ENCODE data around the gene P4HA3.

Gene P4HA3

DNA sequence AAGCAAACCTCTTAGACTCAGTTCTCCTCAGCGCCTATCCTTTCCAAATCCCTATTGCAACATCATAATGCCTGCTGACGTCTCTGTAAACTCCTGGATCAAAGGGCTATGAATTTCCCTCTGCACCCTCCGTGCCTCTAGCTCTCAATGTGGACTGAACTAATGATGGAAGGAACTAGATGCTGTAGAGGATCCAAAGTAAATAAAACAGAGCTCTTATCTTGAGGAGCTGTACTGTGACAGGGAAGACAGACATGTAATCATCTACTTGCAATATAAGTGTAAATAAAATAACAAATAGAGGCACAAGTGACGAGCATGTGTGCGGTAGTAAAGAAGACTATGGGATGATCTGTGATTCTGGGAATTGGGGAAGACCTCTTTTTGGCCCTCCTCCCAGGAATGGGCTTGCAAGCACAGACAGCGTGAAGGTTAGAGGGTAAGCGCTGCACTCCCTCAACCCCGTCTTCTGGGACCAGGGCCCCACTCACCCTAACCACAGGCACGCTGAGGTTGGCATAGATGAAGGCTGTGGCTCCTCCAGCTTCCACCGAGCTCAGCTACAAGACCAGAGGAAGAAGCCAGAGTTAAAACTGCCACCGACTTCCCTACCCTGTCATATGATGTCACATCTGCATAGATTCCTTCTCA, 42.2 kb downstream of the P4HA3 start:
- DNase-seq (ENCODE audit: low read depth, low spot score), result no peak
- no peak overlapping the region for H3K27ac ChIP-seq

DNA sequence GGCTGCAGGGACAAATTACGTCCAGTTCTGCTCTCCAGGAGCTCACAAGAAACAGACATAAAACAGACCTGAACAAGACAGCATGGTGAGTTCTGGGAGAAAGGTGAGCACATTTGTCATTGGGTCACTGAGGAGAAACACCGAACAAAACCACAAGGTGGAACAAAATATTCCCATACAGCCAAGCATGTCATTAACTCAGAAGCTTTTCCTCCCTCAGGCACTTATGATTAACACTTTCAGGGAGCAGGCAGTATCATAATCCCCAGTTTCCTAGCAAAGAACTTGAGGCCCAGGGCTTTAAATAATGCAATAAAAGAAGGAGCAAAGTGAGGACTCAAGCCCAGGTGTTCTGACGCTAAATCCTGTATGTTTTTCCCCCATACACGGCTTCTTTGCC, 43.0 kb downstream of the P4HA3 start:
- DNase-seq (ENCODE audit: low read depth, low spot score), result no peak
- H3K27ac ChIP-seq, result no peak overlapping the region

DNA sequence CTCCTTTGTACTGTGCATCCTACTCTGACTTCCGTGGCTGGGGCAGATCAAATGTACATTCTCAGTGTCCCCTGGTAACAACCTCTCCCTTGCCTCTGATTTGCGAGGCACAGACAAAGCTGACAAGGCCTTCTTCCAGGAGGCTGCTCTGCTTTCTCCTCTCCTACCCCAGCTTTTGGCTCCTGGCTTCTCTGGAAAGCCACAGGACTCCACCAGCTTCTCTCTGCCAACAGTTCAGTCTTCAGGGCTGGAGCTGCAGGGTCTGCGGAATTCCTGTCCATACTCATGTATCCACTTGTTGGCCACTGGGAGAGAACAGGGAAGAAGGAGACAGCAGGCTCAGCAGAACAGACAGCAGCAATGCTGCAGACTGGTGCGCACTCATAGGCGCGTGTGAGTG, 44.4 kb downstream of the P4HA3 start:
- no peak overlapping the region for H3K27ac ChIP-seq
- no peak for DNase-seq (ENCODE audit: low read depth, low spot score)

DNA sequence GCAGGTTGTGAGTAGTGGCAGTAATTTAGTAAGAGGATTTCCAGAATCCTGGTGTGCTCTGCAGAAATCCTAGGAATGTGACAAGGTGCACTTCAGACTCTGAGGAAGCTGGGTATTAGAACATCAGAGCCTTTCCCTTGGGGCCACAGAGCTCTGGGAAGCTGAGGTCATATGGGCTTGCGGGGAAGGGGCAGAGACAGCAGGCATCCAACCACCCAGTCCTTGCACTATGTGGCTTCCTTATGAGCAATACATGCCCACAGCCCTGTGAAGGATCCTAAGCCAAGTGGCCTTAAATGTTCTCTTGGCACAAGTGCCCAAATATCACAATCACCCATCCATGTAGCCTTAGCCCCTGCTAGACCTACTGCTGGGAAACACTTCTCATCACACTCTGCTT, 46.2 kb downstream of the P4HA3 start:
- DNase-seq (ENCODE audit: low read depth, low spot score), result no peak
- no peak overlapping the region for H3K27ac ChIP-seq

DNA sequence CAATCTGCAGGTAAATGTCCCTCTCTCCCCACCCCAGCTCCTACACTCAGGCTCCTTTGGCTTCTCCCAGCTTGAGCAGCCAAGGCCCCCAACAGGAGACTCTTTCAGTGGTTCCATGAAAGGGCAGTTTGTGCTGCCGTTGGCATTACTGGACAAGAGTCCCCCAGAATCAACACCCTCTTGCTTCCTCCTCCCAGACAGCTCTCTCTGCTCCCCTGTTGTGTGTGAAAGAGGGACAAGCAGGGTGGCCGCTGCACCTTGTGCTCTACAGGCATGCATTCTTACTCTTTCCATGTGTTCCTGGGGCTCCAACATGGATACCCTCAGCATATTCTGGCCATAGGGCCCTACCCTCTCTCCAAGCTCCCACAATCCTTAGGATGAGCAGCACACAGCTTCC, 48.7 kb downstream of the P4HA3 start:
- H3K27ac ChIP-seq, result no peak overlapping the region
- no peak for DNase-seq (ENCODE audit: low read depth, low spot score)

DNA sequence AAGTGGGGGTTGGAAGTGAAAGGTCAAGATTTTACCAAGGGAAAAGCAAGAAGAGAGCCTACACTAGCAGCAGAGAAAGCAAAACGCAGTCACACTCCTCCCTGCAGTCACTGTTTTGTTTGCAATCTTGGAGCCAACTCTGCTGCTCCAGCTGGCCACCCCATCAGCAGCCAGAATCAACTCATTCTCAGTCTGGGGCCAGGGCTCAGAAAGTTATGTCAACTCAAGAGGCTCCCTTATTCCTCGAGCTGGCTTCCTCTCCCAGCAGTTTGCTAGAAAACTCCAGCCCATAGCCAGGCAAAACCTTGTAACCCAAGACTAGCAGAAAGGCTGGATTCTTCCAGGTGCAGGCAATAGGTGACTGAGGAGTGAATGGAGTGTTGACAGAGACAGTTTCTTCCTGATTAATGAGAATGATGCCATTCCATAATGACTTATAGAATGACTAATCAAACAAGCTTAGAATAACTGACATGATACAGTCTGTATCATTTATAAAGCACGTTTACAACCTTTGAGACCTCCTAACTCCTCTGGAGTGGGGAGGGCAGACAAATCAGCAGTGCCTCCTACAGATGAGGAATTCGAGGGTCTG, 53.4 kb downstream of the P4HA3 start:
- no peak overlapping the region for H3K27ac ChIP-seq
- no peak for DNase-seq (ENCODE audit: low read depth, low spot score)

DNA sequence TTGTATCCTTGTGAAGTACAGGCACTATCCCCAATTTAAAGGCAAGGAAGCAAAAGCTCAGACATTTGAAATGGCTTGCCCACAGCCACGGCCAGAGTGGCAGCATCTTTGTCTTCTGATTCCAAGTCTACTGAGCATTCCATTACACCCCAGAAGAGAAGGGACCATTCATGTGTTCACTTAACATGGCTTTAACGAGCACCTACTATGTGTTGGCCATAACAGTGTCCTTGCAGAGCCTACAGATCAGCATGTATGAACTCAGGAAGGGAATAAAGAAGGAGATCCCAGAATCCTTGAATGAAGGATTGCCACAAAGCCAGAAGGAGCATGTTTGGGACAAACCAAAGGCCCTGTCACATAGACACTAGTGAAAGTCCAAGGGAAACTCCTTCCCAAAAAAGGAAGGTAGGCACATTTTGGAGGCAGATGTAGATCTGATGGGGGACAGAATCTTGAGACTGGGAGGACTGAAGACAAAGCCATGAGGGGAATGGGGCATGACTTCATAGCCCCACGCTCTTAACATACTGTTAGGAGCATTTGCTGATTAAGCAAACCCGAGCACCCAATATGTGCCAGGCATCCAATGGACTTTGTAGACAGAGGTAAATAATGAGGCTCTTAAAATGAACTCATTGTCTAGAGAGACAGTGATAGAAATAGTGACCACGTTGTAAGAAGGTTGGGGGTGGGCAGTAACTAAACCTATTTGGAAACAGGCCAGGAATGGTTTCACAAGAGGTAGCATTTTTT, 54.9 kb downstream of the P4HA3 start:
- no peak for DNase-seq (ENCODE audit: low read depth, low spot score)
- no peak overlapping the region for H3K27ac ChIP-seq

DNA sequence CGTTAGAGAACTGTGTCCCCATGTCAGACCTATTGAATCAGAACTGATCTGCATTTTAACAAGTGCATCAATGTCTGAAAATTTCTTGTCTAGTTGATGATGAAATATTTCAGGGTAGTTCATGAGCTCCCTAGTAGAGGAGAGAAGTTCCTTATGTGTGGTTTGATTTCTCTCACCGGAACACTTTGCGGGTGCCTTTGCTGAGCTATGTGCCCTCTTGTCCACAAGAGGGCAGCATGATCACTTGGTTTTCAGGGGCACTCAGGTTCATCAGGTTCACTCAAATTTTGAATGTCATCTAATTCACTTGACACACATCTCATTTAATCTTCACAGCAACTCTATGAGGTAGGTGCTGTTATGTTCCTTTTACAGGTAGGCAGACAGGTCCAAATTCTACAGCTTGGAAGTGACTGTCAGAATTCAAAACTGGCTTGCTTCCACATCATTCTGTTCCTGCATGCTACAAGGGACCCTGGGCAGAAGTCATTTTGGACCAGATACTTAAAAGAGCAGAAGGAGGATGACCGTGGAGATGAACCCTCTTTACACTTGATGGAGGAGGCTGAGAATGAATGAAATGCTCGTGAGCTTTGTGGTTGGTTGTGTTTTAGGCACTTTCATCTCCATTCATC, 55.6 kb downstream of the P4HA3 start:
- no peak for DNase-seq (ENCODE audit: low read depth, low spot score)
- H3K27ac ChIP-seq, result no peak overlapping the region

DNA sequence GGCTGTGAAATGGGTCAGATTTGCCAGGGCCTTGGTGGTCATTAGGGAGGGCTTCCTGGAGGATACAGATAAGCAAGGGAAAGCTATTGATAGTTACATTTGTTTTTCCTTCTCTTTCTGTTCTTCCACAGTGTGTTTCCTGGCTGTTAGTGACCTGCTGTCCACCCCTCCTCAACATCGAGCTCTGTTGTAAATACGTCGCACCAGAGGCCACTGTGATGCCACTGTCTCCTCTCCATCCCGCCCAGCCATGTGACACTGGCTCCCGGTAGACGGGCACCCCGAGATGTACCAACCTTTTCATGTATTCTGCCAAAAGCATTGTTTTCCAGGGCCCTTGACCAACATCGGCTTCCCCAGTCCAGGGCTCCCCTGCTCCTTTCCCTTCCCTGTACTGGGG, 58.1 kb downstream of the P4HA3 start:
- DNase-seq (ENCODE audit: low read depth, low spot score), result no peak
- no peak overlapping the region for H3K27ac ChIP-seq

DNA sequence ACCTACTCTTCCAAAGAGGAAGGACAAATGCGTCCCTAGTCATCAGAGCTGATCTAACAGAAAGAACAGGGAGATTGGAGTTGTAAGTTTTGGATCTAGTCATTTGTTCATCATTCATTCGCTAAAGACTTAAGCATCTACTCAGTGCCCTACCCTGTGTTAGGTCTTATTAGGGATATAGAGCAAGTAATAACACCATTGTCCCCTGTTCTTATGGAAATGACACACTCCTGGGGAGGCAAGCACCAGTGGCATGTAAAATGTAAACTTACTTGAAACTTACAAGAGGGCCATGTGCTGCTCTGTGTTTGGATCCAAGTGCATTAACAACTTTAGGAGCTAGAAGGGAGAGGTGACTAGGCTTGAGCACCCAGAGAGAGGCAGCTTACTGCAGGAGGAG, 61.9 kb downstream of the P4HA3 start:
- DNase-seq (ENCODE audit: low read depth, low spot score), result no peak
- no peak overlapping the region for H3K27ac ChIP-seq

DNA sequence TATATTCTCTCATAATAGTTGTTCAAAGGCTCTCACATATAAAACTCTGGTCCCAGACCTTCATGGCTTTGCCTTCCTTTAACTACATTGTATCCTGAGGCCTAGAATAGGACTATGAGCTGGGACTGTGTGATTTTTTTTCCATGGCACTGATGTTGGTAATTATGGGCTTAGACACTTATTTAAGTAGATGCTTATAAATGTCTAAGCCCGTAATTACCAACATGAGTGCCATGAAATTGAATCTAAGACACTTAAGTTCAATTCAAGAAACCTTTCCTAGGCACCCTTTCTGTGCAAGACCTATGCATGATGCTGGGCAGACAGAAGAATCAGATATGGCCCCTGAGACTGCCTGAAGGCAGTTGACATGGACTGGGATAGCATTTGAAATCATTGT, 63.0 kb downstream of the P4HA3 start:
- DNase-seq (ENCODE audit: low read depth, low spot score), result no peak
- no peak overlapping the region for H3K27ac ChIP-seq

DNA sequence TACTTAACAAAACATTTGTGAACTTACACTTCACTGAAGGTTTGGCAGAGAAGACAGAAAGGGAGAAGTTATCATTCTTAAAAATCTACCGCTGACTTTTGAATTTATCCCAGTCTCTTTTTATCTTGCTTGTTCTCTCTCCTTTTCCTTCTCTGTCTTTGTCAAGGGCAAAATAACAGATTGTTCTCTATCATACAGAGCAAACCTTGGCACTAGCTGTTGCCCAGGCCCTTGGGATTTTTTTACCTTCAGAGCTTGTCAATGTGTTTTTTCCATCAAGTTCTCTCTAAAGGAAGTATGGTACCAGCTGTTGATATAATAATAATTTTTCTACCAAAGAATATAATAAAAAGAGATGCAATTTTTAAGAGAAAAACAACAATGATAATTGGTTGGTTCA, 73.2 kb downstream of the P4HA3 start:
- no peak for DNase-seq (ENCODE audit: low read depth, low spot score)
- no peak overlapping the region for H3K27ac ChIP-seq

DNA sequence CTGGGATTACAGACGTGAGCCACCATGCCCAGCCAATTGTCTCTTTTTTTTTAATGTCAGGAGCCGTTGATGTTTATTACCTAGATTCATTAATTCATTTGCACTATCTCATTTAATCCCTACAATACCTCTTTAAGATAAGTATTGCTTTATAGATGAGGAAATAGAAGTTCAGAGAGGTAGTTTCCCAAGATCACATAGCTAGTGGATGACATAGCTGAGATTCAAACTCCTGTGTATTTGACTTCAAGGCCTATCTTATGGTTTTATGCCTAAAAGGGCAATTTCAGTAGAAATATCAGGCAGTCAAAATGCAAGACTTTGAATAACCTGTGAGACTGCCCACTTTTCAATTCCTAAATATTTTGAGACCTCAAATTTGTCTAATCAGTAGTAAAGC, 73.9 kb downstream of the P4HA3 start:
- DNase-seq (ENCODE audit: low read depth, low spot score), result no peak
- no peak overlapping the region for H3K27ac ChIP-seq

DNA sequence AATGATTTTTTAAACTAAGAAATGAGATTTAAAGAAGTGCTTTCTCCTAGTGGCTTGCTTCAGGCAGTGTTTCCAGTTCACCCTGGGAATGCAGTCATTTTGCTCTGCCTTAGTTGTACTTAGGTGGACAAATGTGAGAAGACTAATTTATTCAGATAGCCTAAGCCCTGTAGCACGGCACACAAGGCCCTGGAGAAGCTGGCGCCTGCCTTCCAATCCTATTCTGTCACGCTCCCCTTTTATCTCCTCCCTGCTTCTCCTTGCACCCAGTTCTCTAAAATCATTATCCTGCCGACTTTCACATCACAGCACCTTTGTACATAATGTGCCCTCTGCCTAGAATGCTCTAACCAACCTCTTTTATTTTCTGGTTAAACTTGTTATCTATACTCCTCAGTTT, 76.3 kb downstream of the P4HA3 start:
- no peak overlapping the region for H3K27ac ChIP-seq
- DNase-seq (ENCODE audit: low read depth, low spot score), result no peak

DNA sequence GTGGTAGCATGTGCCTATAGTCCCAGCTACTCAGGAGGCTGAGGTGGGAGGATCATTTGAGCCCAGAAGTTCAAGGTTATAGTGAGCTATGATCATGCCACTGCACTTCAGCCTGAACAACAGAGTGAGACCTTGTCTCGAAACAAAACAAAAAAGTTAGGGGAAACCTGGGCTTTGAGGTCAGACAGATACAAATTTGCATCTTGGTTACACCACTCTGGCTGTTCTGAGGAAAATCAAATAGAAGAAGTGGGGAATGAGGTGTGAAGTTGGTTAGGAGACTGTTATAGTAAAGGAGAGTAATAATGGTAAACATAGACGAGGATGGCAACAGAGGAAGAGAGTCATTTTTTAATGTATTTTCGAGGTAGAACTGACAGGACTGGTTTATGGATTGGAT, 77.8 kb downstream of the P4HA3 start:
- DNase-seq (ENCODE audit: low read depth, low spot score), result no peak
- no peak overlapping the region for H3K27ac ChIP-seq

DNA sequence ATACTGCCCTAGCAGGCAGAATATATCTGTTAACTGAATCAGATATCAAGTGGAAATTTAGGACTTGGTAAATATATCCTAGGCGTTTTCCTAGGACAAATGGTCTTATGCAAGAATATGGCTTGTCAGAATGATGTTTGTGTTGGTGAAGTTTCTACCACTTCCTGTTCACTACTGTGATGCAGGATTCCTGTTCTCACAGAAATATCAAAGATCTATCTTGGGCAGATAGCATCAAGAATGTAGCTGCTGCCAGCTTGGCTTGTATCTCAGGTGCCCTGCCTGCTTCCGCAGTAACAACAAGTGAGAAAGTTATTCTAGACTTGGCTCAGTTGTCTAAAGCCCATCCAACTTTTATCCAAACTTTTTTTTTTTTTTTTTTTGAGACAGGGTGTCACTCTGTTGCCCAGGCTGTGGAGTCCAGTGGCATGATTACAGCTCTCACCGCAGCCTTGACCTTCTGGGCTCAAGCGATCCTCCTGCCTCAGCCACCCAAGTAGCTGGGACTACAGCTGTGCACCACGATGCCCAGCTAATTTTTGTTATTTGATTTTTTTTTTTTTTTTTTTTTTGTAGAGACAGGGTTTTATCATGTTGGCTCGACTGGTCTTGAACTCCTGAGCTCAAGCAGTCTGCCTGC, 79.0 kb downstream of the P4HA3 start:
- H3K27ac ChIP-seq, result no peak overlapping the region
- no peak for DNase-seq (ENCODE audit: low read depth, low spot score)

DNA sequence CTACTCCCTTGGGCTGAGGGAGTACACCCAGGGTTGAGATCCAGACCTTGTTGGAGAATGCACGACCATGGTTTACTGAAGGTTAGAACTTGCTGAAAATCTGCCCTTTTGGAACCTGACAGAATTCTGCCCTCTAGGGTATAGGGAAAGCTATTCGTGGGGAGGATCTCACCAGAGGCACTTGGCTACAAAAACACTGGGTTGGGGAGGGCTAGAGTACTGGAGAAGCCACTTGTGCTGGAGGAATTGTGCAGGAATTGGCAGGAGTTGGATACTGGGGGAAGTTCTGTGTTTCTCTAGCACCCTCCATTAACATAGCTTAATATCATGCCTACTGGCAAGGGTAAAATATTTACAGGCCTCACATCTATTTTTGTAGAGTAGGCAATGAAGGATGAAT, 84.5 kb downstream of the P4HA3 start:
- no peak overlapping the region for H3K27ac ChIP-seq
- no peak for DNase-seq (ENCODE audit: low read depth, low spot score)

DNA sequence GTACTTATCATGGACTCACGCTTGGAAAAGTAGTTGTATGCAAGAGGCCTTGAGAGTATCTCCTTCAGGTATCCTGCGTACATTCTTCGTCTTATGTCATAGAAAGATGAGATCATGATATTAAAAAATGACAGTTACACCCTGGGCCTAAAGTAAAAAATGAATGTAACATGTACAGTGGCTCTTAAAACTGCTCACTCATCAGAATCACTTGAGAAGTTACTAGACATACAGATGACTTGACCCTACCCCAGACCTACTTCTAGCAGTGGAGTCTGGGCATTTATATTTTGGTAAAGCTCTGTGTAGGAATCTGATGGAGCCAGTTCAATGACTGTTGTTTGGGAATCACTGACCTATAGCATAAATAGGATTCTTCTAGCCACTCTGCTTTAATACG, 85.9 kb downstream of the P4HA3 start:
- no peak overlapping the region for H3K27ac ChIP-seq
- DNase-seq (ENCODE audit: low read depth, low spot score), result no peak

DNA sequence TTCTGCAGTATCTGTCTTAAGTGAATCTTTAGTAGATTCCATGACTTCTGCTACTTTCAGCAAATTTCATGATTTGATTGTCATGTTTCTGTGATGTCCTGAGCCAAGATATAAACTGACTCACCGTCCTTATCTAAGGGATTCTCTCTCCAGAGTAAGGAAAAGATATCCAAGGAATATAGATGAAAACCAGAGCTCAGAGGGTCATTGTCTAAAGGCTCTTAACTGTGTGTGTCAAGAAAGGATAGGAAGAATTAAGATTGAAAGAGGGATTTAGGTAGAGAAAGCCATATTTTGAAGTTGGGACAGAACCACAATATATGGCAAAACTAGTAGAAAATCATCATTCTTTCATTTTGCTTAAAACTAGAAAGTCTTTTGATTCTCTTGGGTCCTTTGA, 89.6 kb downstream of the P4HA3 start:
- H3K27ac ChIP-seq, result no peak overlapping the region
- no peak for DNase-seq (ENCODE audit: low read depth, low spot score)

DNA sequence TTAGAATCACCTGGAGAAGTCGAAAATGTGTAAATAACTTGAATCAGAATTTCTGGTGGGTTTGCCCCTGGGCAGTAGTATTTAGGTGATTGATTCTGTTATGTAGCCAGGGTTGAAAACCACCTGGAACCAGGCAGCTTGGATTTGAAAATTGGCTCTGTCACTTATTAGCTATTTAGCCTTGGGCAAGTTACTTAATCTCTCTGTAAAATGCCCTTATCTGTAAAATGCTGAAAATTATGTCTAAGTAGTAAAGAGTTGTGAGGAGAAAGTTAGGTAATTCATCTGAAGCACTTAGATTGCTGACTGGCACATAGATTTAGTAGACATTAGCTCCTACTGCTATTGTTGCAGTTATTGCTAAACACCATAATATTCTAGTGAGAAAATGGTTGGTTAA, 91.1 kb downstream of the P4HA3 start:
- no peak overlapping the region for H3K27ac ChIP-seq
- no peak for DNase-seq (ENCODE audit: low read depth, low spot score)
